Subcutaneous adipose tissue (tissue), 4 donors: ENCODE results near the gene SNRPD1. TPM values are rescaled to one million over a fixed set of nuclear protein-coding genes. Genes with fewer than 3 reads are reported as not detected.

ENCODE experiments used
- total RNA-seq, 4 donors: library from RNA; depleted of rRNA; stranded (reverse); fragments of >200 nt; gene quantifications; one replicate each; pipeline ENCODE4 v1.1.0, GENCODE V29; 2016
- TF ChIP-seq, protein P1 (sequence below): fragments of 450-650 bp; IDR thresholded peaks from one replicate; pipeline ENCODE4 v1.5.1; 2016; ENCODE audit warnings: low read depth, mild to moderate bottlenecking, control low read depth, antibody characterized with exemption, moderate library complexity

The SNRPD1 gene
- total RNA-seq, 4 donors from 2014 or later: 3.7 to 8.2 (median 5.2) TPM

DNA sequence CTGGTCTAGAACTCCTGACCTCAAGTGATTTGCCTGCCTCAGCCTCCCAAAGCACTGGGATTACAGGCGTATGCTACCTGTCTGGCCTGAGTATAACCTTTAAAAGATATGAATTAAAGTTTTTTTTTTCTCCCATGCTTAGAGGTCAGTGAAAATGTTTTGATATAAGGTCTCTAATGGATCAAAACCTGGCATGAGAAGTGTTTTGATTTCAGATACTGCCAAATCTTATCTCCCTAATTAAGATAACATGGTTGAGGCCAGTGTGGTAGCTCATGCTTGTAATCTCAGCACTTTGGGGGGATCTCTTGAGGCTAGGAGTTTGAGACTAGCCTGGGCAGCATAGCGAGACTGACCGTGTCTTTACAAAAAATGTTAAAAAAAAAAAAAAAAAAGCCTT lies 41.2 kb downstream of the SNRPD1 start:
- TF ChIP-seq, protein P1, sequence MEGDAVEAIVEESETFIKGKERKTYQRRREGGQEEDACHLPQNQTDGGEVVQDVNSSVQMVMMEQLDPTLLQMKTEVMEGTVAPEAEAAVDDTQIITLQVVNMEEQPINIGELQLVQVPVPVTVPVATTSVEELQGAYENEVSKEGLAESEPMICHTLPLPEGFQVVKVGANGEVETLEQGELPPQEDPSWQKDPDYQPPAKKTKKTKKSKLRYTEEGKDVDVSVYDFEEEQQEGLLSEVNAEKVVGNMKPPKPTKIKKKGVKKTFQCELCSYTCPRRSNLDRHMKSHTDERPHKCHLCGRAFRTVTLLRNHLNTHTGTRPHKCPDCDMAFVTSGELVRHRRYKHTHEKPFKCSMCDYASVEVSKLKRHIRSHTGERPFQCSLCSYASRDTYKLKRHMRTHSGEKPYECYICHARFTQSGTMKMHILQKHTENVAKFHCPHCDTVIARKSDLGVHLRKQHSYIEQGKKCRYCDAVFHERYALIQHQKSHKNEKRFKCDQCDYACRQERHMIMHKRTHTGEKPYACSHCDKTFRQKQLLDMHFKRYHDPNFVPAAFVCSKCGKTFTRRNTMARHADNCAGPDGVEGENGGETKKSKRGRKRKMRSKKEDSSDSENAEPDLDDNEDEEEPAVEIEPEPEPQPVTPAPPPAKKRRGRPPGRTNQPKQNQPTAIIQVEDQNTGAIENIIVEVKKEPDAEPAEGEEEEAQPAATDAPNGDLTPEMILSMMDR: no peak

DNA sequence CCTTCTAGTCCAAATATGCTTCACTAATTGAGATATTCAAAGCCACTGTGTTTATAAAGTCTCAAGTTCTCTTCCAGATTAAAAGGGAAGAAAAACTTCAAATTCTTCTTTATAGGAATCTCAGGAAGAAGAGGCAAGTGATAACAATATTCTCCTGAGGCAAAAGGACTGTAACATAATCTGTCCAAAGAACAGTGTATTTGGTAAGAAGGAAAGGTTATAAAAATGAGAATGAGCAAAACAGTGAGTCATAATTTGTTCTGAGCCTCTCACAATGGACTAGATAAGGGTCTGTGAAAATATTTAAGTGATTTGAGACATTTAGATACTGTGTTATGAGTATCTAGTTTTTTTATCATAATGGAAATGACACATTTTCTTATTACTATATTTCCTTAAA lies 44.3 kb downstream of the SNRPD1 start:
- TF ChIP-seq, protein P1: no peak

DNA sequence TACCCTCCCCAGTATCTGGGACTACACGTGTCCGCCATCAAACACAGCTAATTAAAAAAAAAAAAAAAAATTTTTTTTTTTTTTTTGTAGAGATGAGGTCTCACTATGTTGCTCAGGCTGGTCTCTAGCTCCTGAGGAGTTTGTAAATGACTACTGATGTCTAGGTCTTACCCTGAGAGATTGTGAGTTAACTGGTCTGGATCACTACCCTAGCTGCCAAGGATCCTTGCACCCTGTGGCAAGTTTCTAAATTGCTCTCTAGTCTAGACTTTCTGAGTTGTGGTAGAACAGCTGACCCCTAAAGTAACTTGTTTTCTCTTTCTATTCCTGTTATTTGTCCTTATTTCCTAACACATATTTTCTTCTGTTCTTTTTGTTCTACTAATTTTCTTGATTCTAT lies 48.0 kb downstream of the SNRPD1 start:
- TF ChIP-seq, protein P1: no peak

DNA sequence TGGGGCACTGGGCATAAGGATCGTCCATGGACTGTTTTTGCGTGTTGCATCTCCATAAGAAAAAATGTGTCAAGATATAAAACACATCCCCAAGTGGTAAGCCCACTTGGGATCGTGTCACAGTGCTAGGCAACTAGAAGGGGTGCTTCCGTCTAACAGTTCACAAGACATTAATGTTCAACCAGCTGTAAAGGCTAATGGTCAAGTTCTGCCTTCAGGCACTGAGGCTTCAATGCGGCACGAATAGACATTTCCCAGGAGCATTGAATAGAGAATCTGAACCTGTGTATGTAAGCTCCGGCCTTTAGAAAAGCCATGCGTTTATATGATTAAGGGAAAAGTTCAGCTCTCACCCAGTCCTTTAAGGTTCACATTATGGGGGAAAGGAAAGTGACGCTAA lies 50.5 kb downstream of the SNRPD1 start:
- TF ChIP-seq, protein P1: no peak

DNA sequence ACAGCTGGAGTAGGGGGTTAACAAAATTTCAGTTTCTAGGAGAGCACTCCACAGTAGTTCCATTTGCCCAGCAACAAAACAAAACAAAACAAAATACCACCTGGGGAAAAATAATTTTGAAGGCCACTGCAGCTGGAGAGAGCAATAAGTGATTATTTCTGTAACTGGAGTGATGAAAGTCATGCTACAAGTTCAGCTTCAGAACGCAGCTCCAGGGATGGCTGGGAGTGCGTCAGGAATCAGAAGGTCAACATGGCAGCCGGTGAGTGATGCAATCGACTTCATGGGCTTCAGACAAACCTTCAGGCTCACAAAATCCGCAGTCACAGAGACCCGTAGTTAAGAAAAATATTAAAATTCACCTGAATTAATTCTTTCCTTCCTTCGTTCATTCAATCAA lies 51.5 kb downstream of the SNRPD1 start:
- TF ChIP-seq, protein P1: no peak

DNA sequence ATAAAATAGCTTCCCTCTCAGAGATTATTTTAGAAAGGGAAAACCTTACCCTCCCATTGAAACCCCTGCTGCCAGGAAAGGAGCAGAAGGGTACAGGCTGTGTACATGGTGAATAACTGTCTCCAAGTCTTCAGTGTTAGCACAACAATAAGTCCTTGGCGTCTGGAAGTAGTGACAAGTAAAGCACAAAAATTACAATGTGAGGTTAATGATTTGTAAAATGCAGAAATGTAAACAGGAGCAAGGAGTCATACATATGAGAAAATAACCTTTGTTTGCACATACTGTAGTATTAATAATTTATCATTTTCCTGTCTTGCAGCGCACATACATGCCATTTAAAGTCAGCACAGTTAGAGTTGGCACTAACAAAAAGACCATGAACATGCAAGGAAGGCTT lies 52.0 kb downstream of the SNRPD1 start:
- TF ChIP-seq, protein P1: no peak

DNA sequence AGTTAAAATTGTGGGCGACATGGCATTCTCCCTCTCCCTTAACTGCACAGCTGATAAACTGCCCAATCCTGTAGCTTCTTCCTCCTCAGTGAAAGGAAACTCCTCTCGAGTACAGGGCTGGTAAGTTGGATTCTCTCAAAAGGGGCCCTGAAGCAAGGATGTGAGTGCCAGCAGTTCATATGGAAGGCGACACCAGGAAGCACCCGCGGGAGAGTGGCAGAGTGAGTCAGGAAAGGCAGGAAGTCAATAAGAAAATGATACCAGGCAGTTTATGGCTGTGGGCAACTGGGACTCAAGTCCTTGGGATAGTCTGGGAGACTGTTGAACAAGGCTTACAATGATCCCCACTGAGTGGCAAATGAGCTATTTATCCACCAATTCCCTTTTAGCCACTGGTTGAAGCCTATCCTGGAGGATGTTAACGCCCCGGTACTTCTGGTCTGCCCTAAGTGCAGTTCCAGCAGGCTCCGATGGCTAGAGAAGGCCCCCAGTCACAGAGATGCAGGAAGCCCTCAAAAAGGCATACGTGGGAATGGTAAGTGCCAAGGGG lies 57.7 kb downstream of the SNRPD1 start:
- TF ChIP-seq, protein P1: no peak
